HG03575 (cell line): ENCODE data around the gene SSTR5.

ENCODE experiments used
- ATAC-seq: cut with Tn5 transposase; IDR thresholded peaks from one replicate; pipeline ENCODE4 v1.9.1; 2021; ENCODE audit not compliant: unreplicated experiment, insufficient number of reproducible peaks, low FRiP score; ENCODE audit errors: extremely low read depth

Gene SSTR5

GRCh38 chr16:1113489-1113888 lies 40.9 kb downstream of the SSTR5 start:
- ATAC-seq: no peak

- no peak for ATAC-seq
Observed at GRCh38 chr16:1113889-1114526, 41.5 kb downstream of the SSTR5 start.

- ATAC-seq: no peak
Observed at GRCh38 chr16:1116693-1117077, 44.1 kb downstream of the SSTR5 start.

GRCh38 chr16:1117176-1117900 lies 44.8 kb downstream of the SSTR5 start:
- no peak for ATAC-seq

GRCh38 chr16:1117926-1118325 lies 45.4 kb downstream of the SSTR5 start:
- ATAC-seq: no peak

GRCh38 chr16:1119129-1119528 lies 46.6 kb downstream of the SSTR5 start:
- no peak for ATAC-seq

- no peak for ATAC-seq
Observed at GRCh38 chr16:1119766-1120576, 47.4 kb downstream of the SSTR5 start.

GRCh38 chr16:1120577-1120941 lies 48.0 kb downstream of the SSTR5 start:
- no peak for ATAC-seq

- ATAC-seq: no peak
Observed at GRCh38 chr16:1121009-1121408, 48.5 kb downstream of the SSTR5 start.

- ATAC-seq: no peak
Observed at GRCh38 chr16:1121601-1122397, 49.3 kb downstream of the SSTR5 start.

- no peak for ATAC-seq
Observed at GRCh38 chr16:1122398-1122765, 49.8 kb downstream of the SSTR5 start.

- no peak for ATAC-seq
Observed at GRCh38 chr16:1123525-1124230, 51.1 kb downstream of the SSTR5 start.

GRCh38 chr16:1124291-1124690 lies 51.7 kb downstream of the SSTR5 start:
- ATAC-seq: no peak

- ATAC-seq: no peak
Observed at GRCh38 chr16:1124795-1125194, 52.2 kb downstream of the SSTR5 start.

- ATAC-seq: no peak
Observed at GRCh38 chr16:1125471-1125870, 52.9 kb downstream of the SSTR5 start.

GRCh38 chr16:1126044-1126443 lies 53.5 kb downstream of the SSTR5 start:
- ATAC-seq: no peak

GRCh38 chr16:1126586-1126985 lies 54.0 kb downstream of the SSTR5 start:
- no peak for ATAC-seq

GRCh38 chr16:1127101-1127500 lies 54.6 kb downstream of the SSTR5 start:
- ATAC-seq: no peak
